ENCODE results near the gene NR3C2. TPM values are rescaled to one million over a fixed set of nuclear protein-coding genes. Genes with fewer than 3 reads are reported as not detected.

The NR3C2 gene
- total RNA-seq, 4 donors from 2014 or later = 13.1 to 24.1 (median 14.6) TPM

- Histone ChIP-seq H3K36me3 (no peaks in the 10 kb centered on the region), H3K27me3 (no peaks in the 10 kb centered on the region), H3K27ac (no peak overlapping the region), H3K4me3 (no peak overlapping the region), H3K4me1 (peaks cover 0 to 4% (median 0%) of the 10 kb centered on the region in 4 donors), H3K9me3 (no peaks in the 10 kb centered on the region)
- DNase-seq (ENCODE audit: low spot score in 2 of 2) = no peak
- WGBS, 2 donors = 82 to 96% methylated on average over 9 of the region's 9 CpGs
- TF ChIP-seq CTCF (IDR thresholded peaks at IDR 0.05) = no peak
Observed at GRCh38 chr4:148299337-148299736, 142.9 kb downstream of the NR3C2 start.

GRCh38 chr4:148296498-148296897 is 145.7 kb downstream of the NR3C2 start:
- no peak for DNase-seq (ENCODE audit: low spot score in 2 of 2)
- peaks cover 0 to 4% (median 0%) of the 10 kb centered on the region in 4 donors for H3K4me1 ChIP-seq
- WGBS, 2 donors = 85 to 88% methylated on average over 2 of the region's 2 CpGs
- no peak overlapping the region for H3K4me3 ChIP-seq
- H3K27ac ChIP-seq = no peak overlapping the region
- no peaks in the 10 kb centered on the region for H3K27me3 ChIP-seq
- H3K9me3 ChIP-seq = no peaks in the 10 kb centered on the region
- no peaks in the 10 kb centered on the region for H3K36me3 ChIP-seq
- no peak for TF ChIP-seq EP300 (IDR thresholded peaks at IDR 0.05)
- TF ChIP-seq POLR2A (IDR thresholded peaks at IDR 0.05) = no peak
- no peak for TF ChIP-seq CTCF (IDR thresholded peaks at IDR 0.05)

- Histone ChIP-seq H3K27ac (no peak overlapping the region), H3K4me1 (peaks cover 0 to 4% (median 0%) of the 10 kb centered on the region in 4 donors), H3K36me3 (no peaks in the 10 kb centered on the region), H3K9me3 (no peaks in the 10 kb centered on the region), H3K4me3 (no peak overlapping the region), H3K27me3 (no peaks in the 10 kb centered on the region)
- 76 to 91% methylated on average over 1 of the region's 1 CpG for WGBS, 2 donors
- TF ChIP-seq EP300 (IDR thresholded peaks at IDR 0.05) = no peak
- TF ChIP-seq POLR2A (IDR thresholded peaks at IDR 0.05) = no peak
- TF ChIP-seq CTCF (IDR thresholded peaks at IDR 0.05) = no peak
- no peak for DNase-seq (ENCODE audit: low spot score in 2 of 2)
Observed at GRCh38 chr4:148295642-148296041, 146.6 kb downstream of the NR3C2 start.

DNA sequence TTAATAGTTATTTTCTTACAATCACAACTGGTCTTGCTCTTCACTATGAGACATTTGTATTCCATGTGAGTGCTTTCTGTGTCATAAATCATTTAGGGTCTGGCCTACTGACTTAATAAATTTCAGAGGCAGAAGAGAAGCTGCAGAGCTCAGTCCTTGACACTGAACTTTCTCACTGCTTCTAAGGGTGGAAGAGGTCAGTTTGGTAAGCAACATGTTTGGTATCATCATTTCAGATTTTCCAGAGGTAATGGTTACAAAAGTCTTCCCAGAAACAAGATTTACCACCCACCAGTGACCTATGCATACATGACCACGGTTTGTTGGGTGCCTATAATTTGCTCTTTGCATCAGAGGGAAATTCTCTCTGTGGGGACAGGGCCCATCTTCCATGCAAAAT is 148.6 kb downstream of the NR3C2 start:
- WGBS, 2 donors = 72 to 74% methylated on average over 1 of the region's 1 CpG
- peaks cover 0 to 2% (median 0%) of the 10 kb centered on the region in 4 donors for H3K4me1 ChIP-seq

DNA sequence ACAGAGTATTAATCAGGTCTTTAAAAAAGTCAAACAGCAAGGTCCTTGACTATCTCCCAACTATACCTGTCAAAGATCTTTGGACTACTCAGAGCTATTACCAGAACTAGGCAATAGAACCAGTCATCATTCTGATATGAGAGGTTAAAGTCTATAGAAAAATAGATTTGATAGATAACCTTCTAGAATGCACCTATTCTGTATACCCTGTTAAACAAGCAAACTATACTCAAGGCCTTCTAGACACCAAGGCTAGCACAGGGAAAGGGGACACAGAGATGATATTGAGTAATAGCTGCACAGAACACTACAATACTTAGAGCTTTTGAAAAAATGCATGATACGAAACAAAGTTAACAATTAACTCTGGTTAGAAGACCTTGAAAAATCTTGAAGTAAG is 149.5 kb downstream of the NR3C2 start:
- Histone ChIP-seq H3K9me3 (no peaks in the 10 kb centered on the region), H3K4me3 (no peak overlapping the region), H3K27me3 (no peaks in the 10 kb centered on the region), H3K36me3 (no peaks in the 10 kb centered on the region), H3K27ac (no peak overlapping the region), H3K4me1 (peaks cover 0 to 5% (median 0%) of the 10 kb centered on the region in 4 donors)
- no peak for DNase-seq (ENCODE audit: low spot score in 2 of 2)
- 75 to 83% methylated on average over 1 of the region's 1 CpG for WGBS, 2 donors
- TF ChIP-seq CTCF (IDR thresholded peaks at IDR 0.05) (no peak), EP300 (IDR thresholded peaks at IDR 0.05) (no peak), POLR2A (IDR thresholded peaks at IDR 0.05) (no peak)

More for the DNA sequence above, 148.6 kb downstream of the NR3C2 start:
- DNase-seq (ENCODE audit: low spot score in 2 of 2) = no peak
- Histone ChIP-seq H3K36me3 (no peaks in the 10 kb centered on the region), H3K27ac (no peak overlapping the region), H3K4me3 (no peak overlapping the region), H3K9me3 (no peaks in the 10 kb centered on the region), H3K27me3 (no peaks in the 10 kb centered on the region)
- TF ChIP-seq CTCF (IDR thresholded peaks at IDR 0.05) = no peak
- TF ChIP-seq POLR2A (IDR thresholded peaks at IDR 0.05) = no peak
- TF ChIP-seq EP300 (IDR thresholded peaks at IDR 0.05) = no peak

Measured in tibial nerve (tissue), 4 donors.